Mesendoderm (in vitro differentiated cells): Measurements from ENCODE around the gene MYRFL.

Experiments
- DNase-seq: peaks from one replicate; pipeline ENCODE4 v3.0.0; 2013
- H2AK5ac ChIP-seq: 2 replicates; pipeline ENCODE4 v1.6.1; 2013; ENCODE audit warnings: low read length, inconsistent platforms
- H2BK120ac ChIP-seq: 2 replicates; pipeline ENCODE4 v1.6.1; 2013; ENCODE audit warnings: low read depth, mild to moderate bottlenecking, low read length, moderate library complexity, mixed read lengths
- H2BK15ac ChIP-seq: replicated peaks from 2 replicates; pipeline ENCODE4 v1.6.1; 2013; ENCODE audit warnings: low read depth, mild to moderate bottlenecking, moderate library complexity
- H2BK5ac ChIP-seq: 2 replicates; pipeline ENCODE4 v1.6.1; 2013; ENCODE audit warnings: low read length, inconsistent platforms
- H3K18ac ChIP-seq: 2 replicates; pipeline ENCODE4 v1.6.1; 2013; ENCODE audit warnings: mild to moderate bottlenecking, low read length, mixed read lengths
- H3K23ac ChIP-seq: one replicate; pipeline ENCODE4 v1.6.1; 2013; ENCODE audit warnings: low read length
- H3K27ac ChIP-seq: 2 replicates; pipeline ENCODE4 v1.5.1; 2013; ENCODE audit warnings: low read depth, mild to moderate bottlenecking, inconsistent platforms, low read length, moderate library complexity
- H3K27me3 ChIP-seq: 2 replicates; pipeline ENCODE4 v1.6.1; 2013; ENCODE audit warnings: low read length, control low read depth, mild to moderate bottlenecking, inconsistent platforms; ENCODE audit not compliant: insufficient read depth, poor library complexity
- H3K36me3 ChIP-seq: 2 replicates; pipeline ENCODE4 v1.6.1; 2013; ENCODE audit warnings: low read length, inconsistent platforms; ENCODE audit not compliant: control insufficient read depth, insufficient read depth
- H3K4ac ChIP-seq: one replicate; pipeline ENCODE4 v1.6.1; 2013; ENCODE audit warnings: low read depth, mild to moderate bottlenecking, low read length, moderate library complexity
- H3K4me1 ChIP-seq: 2 replicates; pipeline ENCODE4 v1.6.1; 2013; ENCODE audit warnings: low read depth, low read length, inconsistent platforms; ENCODE audit not compliant: control insufficient read depth
- H3K4me2 ChIP-seq: 2 replicates; pipeline ENCODE4 v1.6.1; 2013; ENCODE audit warnings: low read length
- H3K4me3 ChIP-seq: 2 replicates; pipeline ENCODE4 v1.5.1; 2013; ENCODE audit warnings: mild to moderate bottlenecking, low read length
- H3K56ac ChIP-seq: one replicate; pipeline ENCODE4 v1.6.1; 2013; ENCODE audit warnings: low read length
- H3K79me1 ChIP-seq: 2 replicates; pipeline ENCODE4 v1.6.1; 2013; ENCODE audit warnings: low read length, inconsistent platforms
- H3K79me2 ChIP-seq: 2 replicates; pipeline ENCODE4 v1.6.1; 2013; ENCODE audit warnings: mild to moderate bottlenecking, low read length; ENCODE audit not compliant: control insufficient read depth, insufficient read depth
- H3K9ac ChIP-seq: 2 replicates; pipeline ENCODE4 v1.6.1; 2013; ENCODE audit warnings: low read length, inconsistent platforms
- H4K5ac ChIP-seq: one replicate; pipeline ENCODE4 v1.6.1; 2013; ENCODE audit warnings: low read length
- H4K8ac ChIP-seq: one replicate; pipeline ENCODE4 v1.6.1; 2013; ENCODE audit warnings: low read depth, mild to moderate bottlenecking, control low read depth, low read length, moderate library complexity
- WGBS: extraction: QIAGEN DNeasy Blood & Tissue Kit; methylation state at CpG from one replicate; pipeline ENCODE4 v1.1.7; 2013; ENCODE audit warnings: low lambda C conversion rate, missing lambda C conversion rate; ENCODE audit not compliant: insufficient coverage; ENCODE audit errors: extremely low coverage; 5-methylcytosine and 5-hydroxymethylcytosine counted together

The MYRFL gene

DNA sequence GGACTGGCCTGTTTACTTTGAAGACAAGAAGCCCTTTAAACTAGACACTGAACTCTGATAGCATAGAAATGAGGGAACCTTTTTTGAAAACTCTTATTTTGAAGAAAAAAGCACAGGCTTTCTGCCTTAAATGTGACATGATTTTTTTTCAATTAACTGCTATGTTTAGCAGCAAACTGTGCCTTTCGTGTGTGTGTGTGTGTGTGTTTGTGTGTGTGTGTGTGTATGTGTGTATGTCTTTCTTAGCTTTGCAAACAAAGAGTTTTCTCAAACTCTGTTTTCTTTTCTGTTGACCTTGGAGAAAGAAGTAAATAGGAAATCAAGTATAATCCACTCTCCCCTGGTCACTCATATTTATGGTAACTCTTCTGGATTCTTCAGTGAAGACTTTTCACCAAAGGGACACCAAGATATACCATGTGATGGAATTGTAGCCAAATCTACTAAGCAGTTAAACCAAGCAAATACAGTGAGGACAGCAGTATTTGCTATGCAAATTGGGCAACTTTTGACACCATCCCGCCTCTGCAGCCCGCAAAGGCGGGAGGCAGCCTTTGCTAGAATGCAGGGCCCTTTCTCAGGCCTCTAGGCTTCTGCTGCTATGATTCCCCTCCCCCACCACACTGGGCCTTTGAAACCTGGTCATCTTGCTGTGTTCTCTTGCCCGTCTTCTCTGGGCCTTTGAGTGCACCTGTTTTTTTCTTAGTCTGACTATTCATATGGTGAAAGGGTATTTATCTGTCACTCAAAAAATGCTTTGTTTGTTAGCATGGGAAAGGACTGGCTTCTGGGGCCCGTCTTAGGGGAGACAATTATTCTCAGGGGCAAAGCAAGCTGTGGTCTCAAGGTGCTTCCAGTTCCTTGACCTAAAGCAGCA is 107.9 kb downstream of the MYRFL start:
- Histone ChIP-seq H2BK5ac (peak overlapping the region; percentile 68), H2BK15ac (no peak overlapping the region), H2BK120ac (peak overlapping the region; percentile 94), H3K9ac (peak overlapping the region; percentile 7), H3K4me1 (peaks cover 7% of the 10 kb centered on the region), H4K5ac (no peak overlapping the region), H4K8ac (no peak overlapping the region), H3K36me3 (no peaks in the 10 kb centered on the region), H3K23ac (no peak overlapping the region), H3K27me3 (no peaks in the 10 kb centered on the region), H3K27ac (peak overlapping the region; percentile 50), H2AK5ac (no peak overlapping the region), H3K4ac (peak overlapping the region; percentile 85), H3K79me1 (no peaks in the 10 kb centered on the region), H3K4me2 (no peak overlapping the region), H3K79me2 (no peaks in the 10 kb centered on the region), H3K4me3 (no peak overlapping the region), H3K18ac (peak overlapping the region; percentile 94), H3K56ac (peak overlapping the region; percentile 45)
- peak; percentile 86 for DNase-seq
- WGBS, result no CpG with 5 or more reads among the region's 6 CpGs

DNA sequence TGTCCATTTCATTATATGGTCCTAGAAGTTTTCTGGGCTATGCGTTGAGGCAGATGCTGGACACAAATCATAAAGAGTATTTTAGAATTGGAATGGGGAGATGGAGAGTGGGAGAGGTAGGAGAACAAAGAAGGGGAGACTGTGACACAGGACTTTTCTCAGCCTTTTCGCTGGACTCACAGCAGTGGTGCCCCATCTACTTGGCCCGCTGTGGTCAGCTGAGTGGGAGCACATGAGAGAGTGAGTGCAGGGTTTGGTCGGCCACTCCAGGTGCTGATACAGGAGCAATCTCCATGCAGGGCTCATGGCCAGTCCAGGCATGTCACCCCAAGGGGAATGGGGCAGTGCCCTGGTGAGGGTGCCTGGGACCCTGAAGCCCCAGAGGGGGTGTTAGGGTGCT is 109.0 kb downstream of the MYRFL start:
- no peak overlapping the region for H4K5ac ChIP-seq
- no peak overlapping the region for H4K8ac ChIP-seq
- peak overlapping the region; percentile 96 for H3K4ac ChIP-seq
- H2BK5ac ChIP-seq, result peak overlapping the region; percentile 41
- no peaks in the 10 kb centered on the region for H3K27me3 ChIP-seq
- peaks cover 7% of the 10 kb centered on the region for H3K4me1 ChIP-seq
- H2BK15ac ChIP-seq, result no peak overlapping the region
- H3K27ac ChIP-seq, result no peak overlapping the region
- no peak overlapping the region for H3K23ac ChIP-seq
- peak overlapping the region; percentile 54 for H2BK120ac ChIP-seq
- no peak for DNase-seq
- peak overlapping the region; percentile 84 for H2AK5ac ChIP-seq
- H3K56ac ChIP-seq, result peak overlapping the region; percentile 66
- no peak overlapping the region for H3K9ac ChIP-seq
- H3K18ac ChIP-seq, result peak overlapping the region; percentile 3
- no peaks in the 10 kb centered on the region for H3K79me1 ChIP-seq
- H3K36me3 ChIP-seq, result no peaks in the 10 kb centered on the region
- H3K4me3 ChIP-seq, result no peak overlapping the region
- WGBS, result no CpG with 5 or more reads among the region's 4 CpGs
- no peak overlapping the region for H3K4me2 ChIP-seq
- no peaks in the 10 kb centered on the region for H3K79me2 ChIP-seq

DNA sequence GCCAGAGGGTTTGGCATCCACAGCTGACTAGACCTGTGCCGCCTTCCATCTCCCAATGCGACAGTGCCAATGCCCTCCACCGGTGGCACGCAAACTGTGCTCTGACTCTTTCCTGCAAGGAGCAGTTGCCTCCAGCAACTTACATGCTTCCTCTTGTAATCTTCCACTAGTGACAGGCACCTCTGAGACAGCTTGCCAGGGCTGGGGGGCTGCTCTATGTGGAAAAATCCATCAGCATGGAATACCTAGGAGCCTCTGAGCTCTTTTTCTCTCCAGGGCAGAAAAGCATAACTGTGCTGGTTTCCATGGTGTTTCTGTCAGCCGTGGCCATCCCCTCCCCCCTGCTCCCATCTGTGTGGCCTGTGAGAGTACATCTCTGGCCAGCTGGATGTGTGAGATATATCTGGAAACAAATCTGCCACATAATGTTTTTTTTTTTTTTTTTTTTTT is 110.6 kb downstream of the MYRFL start:
- Histone ChIP-seq H3K79me2 (no peaks in the 10 kb centered on the region), H3K56ac (peak overlapping the region; percentile 63), H3K4me3 (no peak overlapping the region), H3K27ac (peak overlapping the region; percentile 41), H2AK5ac (peak overlapping the region; percentile 44), H3K4me1 (peaks cover 7% of the 10 kb centered on the region), H2BK5ac (peak overlapping the region; percentile 66), H3K9ac (peak overlapping the region; percentile 12), H3K79me1 (no peaks in the 10 kb centered on the region), H3K27me3 (no peaks in the 10 kb centered on the region), H2BK15ac (peak overlapping the region; percentile 2), H3K18ac (peak overlapping the region; percentile 94), H3K4me2 (no peak overlapping the region), H2BK120ac (peak overlapping the region; percentile 88), H4K8ac (no peak overlapping the region), H4K5ac (no peak overlapping the region), H3K4ac (peak overlapping the region; percentile 63), H3K36me3 (no peaks in the 10 kb centered on the region), H3K23ac (no peak overlapping the region)
- no CpG with 5 or more reads among the region's 5 CpGs for WGBS
- DNase-seq, result peak; percentile 57

DNA sequence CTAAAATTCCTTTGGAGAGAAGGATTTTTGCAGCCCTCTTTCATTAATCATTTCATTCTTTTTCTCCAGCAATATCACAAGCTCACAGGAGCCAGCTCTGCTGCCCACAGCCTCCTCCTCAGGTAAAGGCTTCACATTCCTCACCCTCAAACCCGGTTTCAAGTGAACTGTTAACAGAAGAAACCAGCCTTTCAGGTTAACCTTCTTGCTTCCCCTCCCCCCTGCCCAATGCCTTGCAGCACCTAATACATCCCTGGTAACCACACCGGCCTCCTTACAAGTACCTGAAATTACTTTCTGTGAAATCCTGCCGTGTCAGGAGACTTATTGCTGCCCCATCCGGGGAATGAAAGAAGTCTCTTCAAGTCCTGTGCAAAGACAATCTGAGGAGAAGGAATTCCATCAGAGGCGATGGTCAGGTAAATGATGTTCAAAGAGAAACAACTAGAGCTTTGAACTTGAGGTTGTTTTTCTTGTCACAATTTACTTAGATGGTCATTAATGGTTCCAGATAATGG is 111.2 kb downstream of the MYRFL start:
- peak; percentile 94 for DNase-seq
- WGBS, result no CpG with 5 or more reads among the region's 5 CpGs
- Histone ChIP-seq H2BK15ac (peak overlapping the region; percentile 85), H3K23ac (no peak overlapping the region), H3K4me1 (peaks cover 7% of the 10 kb centered on the region), H3K9ac (no peak overlapping the region), H3K27me3 (no peaks in the 10 kb centered on the region), H4K8ac (no peak overlapping the region), H3K4me3 (no peak overlapping the region), H2BK5ac (no peak overlapping the region), H2BK120ac (peak overlapping the region; percentile 28), H3K36me3 (no peaks in the 10 kb centered on the region), H3K27ac (peak overlapping the region; percentile 38), H3K4ac (peak overlapping the region; percentile 63), H4K5ac (no peak overlapping the region), H3K56ac (peak overlapping the region; percentile 61), H3K79me1 (no peaks in the 10 kb centered on the region), H2AK5ac (no peak overlapping the region), H3K79me2 (no peaks in the 10 kb centered on the region), H3K4me2 (no peak overlapping the region), H3K18ac (peak overlapping the region; percentile 94)

DNA sequence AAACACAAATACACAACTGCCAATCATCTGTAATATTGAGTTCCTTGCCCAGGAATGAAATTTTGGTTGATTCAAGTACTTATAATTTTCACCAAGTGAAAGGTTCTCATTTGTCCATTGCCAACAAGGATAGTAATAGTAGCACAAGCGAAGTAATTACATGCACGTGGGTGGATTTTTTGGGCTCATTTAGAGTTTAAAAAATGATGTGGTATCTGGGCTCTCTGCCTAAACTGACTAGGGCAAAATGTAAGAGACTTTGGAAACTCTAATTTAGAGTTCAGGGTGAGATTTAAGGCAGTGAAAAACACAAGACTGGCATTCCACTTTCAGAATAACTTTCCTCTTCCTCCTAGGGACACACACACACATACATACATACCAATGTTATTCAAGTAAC is 111.7 kb downstream of the MYRFL start:
- Histone ChIP-seq H3K79me2 (no peaks in the 10 kb centered on the region), H3K23ac (no peak overlapping the region), H3K4me2 (no peak overlapping the region), H3K18ac (no peak overlapping the region), H3K36me3 (no peaks in the 10 kb centered on the region), H4K5ac (no peak overlapping the region), H2AK5ac (no peak overlapping the region), H3K4ac (no peak overlapping the region), H4K8ac (no peak overlapping the region), H2BK120ac (peak overlapping the region; percentile 28), H3K56ac (no peak overlapping the region), H3K27me3 (no peaks in the 10 kb centered on the region), H3K79me1 (no peaks in the 10 kb centered on the region), H3K27ac (no peak overlapping the region), H3K4me3 (no peak overlapping the region), H2BK5ac (no peak overlapping the region), H2BK15ac (no peak overlapping the region), H3K4me1 (peaks cover 7% of the 10 kb centered on the region), H3K9ac (no peak overlapping the region)
- no peak for DNase-seq
- no CpG with 5 or more reads among the region's 2 CpGs for WGBS
